Mammary epithelial cell (primary cell): ENCODE results near the gene ARHGAP25.

Experiments used
- EZH2 ChIP-seq: IDR thresholded peaks from 2 replicates; pipeline ENCODE4 v1.6.1; 2012; ENCODE audit warnings: low read length, inconsistent platforms, borderline replicate concordance
- TF ChIP-seq, protein P1 (sequence below), 2 donors: IDR thresholded peaks in 1 of 2; conservative IDR thresholded peaks in 1 of 2; 2 replicates each; pipeline ENCODE4 v1.5.1; 2011 to 2012; ENCODE audit warnings: inconsistent platforms in 2 of 2, low read length in 2 of 2, mild to moderate bottlenecking in 2 of 2, control low read depth in 1 of 2, low read depth in 1 of 2; ENCODE audit not compliant: insufficient read depth in 1 of 2; ENCODE audit errors: extremely low read depth in 1 of 2

DNA sequence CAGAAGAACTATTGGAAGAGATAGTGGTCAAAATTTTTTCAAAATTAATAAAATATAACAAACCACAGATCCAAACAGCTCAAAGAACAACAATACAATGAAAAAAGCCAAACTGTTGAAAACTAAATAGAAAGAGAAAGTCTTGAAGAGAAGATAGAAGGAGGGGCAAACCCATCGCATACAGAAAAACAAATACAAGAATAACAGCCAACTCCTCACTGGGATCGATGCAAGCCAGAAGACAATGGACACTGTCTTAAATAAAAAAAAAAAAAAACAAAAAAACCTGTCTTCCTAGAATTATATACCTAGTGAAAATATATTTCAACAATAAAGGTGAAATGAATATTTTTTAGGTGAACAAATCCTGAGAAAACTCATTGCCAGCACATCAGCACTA, 34.1 kb upstream of the ARHGAP25 start:
- TF ChIP-seq, protein P1, sequence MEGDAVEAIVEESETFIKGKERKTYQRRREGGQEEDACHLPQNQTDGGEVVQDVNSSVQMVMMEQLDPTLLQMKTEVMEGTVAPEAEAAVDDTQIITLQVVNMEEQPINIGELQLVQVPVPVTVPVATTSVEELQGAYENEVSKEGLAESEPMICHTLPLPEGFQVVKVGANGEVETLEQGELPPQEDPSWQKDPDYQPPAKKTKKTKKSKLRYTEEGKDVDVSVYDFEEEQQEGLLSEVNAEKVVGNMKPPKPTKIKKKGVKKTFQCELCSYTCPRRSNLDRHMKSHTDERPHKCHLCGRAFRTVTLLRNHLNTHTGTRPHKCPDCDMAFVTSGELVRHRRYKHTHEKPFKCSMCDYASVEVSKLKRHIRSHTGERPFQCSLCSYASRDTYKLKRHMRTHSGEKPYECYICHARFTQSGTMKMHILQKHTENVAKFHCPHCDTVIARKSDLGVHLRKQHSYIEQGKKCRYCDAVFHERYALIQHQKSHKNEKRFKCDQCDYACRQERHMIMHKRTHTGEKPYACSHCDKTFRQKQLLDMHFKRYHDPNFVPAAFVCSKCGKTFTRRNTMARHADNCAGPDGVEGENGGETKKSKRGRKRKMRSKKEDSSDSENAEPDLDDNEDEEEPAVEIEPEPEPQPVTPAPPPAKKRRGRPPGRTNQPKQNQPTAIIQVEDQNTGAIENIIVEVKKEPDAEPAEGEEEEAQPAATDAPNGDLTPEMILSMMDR (conservative IDR thresholded peaks at IDR 0.05 in 1 of 2, IDR thresholded peaks at IDR 0.05 in 1 of 2; ENCODE audit: extremely low read depth in 1 of 2, insufficient read depth in 1 of 2, low read depth in 1 of 2, low read length in 2 of 2): no peak
- no peak for TF ChIP-seq EZH2
